WERI-Rb-1 (cell line): ENCODE data around the gene RGS3.

Experiments used
- DNase-seq: peaks from one replicate; pipeline ENCODE4 v3.0.0-alpha.2; 2020
- H3K27ac ChIP-seq: fragments of 250-450 bp; sonication (Bioruptor Pico); 2 replicates; pipeline ENCODE4 v1.5.1; 2020; ENCODE audit warnings: mild to moderate bottlenecking, moderate library complexity
- H3K27me3 ChIP-seq: fragments of 250-450 bp; sonication (Bioruptor Pico); 2 replicates; pipeline ENCODE4 v1.5.1; 2021; ENCODE audit warnings: mild to moderate bottlenecking, low read depth, moderate library complexity; ENCODE audit not compliant: insufficient read depth, severe bottlenecking
- H3K36me3 ChIP-seq: fragments of 250-450 bp; sonication (Bioruptor Pico); 2 replicates; pipeline ENCODE4 v1.5.1; 2020; ENCODE audit warnings: mild to moderate bottlenecking, moderate library complexity
- H3K4me3 ChIP-seq: 2 replicates; pipeline ENCODE4 v1.5.1; 2011; ENCODE audit warnings: low read depth, mild to moderate bottlenecking, control low read depth, low read length
- H3K9me3 ChIP-seq: fragments of 250-450 bp; sonication (Bioruptor Pico); 2 replicates; pipeline ENCODE4 v1.5.1; 2021; ENCODE audit warnings: mild to moderate bottlenecking, moderate library complexity; ENCODE audit not compliant: severe bottlenecking
- CTCF ChIP-seq: IDR thresholded peaks from 2 replicates; pipeline ENCODE4 v1.5.1; 2011; ENCODE audit warnings: low read depth, mild to moderate bottlenecking, control low read depth, inconsistent platforms, low read length

The RGS3 gene

GRCh38 chr9:113577525-113578261, 114.2 kb downstream of the RGS3 start:
- H3K9me3 ChIP-seq = no peaks in the 10 kb centered on the region
- H3K4me3 ChIP-seq = no peak overlapping the region
- TF ChIP-seq CTCF = no peak
- H3K27ac ChIP-seq = no peak overlapping the region
- no peak for DNase-seq
- H3K27me3 ChIP-seq = no peaks in the 10 kb centered on the region
- no peaks in the 10 kb centered on the region for H3K36me3 ChIP-seq

GRCh38 chr9:113578279-113578865, 114.8 kb downstream of the RGS3 start:
- 0 out of 2 replicates have a peak, but pooled peaks have one; percentile 25 for TF ChIP-seq CTCF
- H3K9me3 ChIP-seq = no peaks in the 10 kb centered on the region
- no peaks in the 10 kb centered on the region for H3K27me3 ChIP-seq
- H3K27ac ChIP-seq = no peak overlapping the region
- H3K4me3 ChIP-seq = no peak overlapping the region
- no peaks in the 10 kb centered on the region for H3K36me3 ChIP-seq
- no peak for DNase-seq

DNA sequence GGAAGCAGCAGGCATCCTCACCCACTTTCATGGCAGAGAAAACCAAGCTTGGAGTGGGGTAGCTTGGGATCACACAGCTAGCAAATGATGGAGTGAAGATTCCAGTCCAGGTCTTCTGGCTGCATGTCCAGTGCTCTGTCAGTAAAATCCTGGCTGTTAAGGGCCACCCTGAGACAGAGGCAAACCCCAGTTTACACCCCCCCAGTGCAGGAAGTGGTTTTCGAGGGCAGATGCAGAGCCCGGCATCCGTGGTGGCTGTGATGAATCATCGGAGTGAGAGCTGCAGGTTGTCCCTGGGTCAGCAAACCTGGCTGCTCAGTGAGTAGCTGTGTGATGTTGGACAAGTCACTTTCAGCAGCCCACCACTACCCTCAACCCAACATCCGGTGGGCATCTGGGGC, 115.4 kb downstream of the RGS3 start:
- H3K27me3 ChIP-seq = no peaks in the 10 kb centered on the region
- no peak overlapping the region for H3K27ac ChIP-seq
- no peak for DNase-seq
- no peak overlapping the region for H3K4me3 ChIP-seq
- TF ChIP-seq CTCF = no peak
- no peaks in the 10 kb centered on the region for H3K9me3 ChIP-seq
- no peaks in the 10 kb centered on the region for H3K36me3 ChIP-seq

DNA sequence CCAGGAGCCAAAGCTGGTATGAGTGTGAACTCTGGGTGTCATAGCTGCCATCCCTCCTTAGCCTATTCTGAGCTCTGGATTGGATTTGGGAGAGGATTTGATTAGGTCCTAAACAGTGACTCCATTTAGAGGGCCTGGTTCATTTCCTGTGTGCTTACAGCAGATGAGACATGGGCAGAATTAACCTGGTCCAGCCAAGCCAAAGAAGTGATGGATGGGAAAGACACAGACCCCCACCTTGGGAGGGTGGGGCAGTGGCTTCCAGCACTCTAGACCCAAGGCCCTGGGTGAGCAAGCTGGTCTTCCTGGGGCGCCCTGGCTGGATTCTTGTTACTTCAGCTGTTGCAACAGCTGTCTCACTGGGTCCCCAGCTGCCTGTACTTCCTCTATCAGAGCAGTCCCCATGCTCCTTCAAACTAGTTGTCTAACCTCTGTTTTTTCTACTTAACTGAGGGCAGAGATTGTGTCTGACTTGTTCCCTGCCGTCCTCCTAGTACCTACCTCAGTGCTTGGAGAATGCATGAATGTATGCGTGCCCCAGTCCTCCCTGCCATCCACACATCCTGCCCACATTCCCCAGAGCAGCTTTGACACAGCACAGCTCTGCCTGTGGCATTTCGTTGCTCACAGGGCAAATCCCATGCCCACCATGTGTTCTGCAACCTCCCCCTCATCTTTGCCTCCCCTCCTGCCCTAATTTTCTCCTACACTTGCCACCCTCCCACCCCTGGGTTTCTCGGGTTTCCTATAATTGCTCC, 115.9 kb downstream of the RGS3 start:
- Histone ChIP-seq H3K36me3 (peaks cover 3% of the 10 kb centered on the region), H3K27ac (no peak overlapping the region), H3K4me3 (no peak overlapping the region), H3K9me3 (no peaks in the 10 kb centered on the region), H3K27me3 (no peaks in the 10 kb centered on the region)
- DNase-seq = no peak
- no peak for TF ChIP-seq CTCF

DNA sequence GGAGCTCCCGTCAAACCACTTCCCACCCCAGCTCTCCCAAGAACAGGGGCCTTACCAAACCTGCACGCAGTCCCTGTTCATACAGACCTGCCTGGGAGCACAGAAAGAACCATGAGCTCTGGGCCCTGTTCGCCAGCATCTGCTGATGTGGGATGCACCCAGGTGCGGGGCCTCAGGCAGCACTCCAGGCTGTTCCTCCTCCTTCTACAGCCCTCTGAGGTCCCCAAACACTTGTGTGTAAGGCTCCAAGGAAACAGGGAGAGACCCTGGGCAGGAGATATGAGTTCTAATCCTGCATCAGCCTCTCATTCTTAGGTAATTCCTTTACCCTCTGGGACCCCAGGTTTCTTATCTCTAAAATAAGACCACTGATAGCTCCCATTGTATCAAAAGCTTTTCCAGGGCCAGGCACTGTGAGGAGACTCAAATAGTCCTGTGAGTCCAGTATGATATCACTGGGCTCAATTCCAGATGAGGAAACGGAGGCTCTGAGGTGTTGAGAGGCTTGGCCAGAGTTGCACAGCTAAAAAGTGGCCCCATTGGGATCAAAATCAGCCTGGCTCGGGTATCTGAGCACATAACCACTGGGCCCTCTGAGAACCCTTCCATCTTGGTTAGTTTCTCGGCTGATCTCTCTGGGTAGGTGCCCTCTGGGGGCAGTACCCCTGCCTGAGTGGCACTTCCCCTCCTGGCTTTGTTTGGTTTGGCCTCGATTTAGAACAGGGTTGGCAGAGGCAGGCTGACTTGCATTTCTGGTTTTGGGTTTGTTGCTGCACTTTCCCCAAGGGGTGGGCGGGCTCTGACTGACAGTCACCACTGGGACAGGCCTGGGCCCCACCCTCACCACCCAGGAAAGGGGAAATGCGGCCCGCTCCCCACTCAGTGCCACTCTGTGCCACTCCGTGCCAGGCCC, 116.8 kb downstream of the RGS3 start:
- no peak overlapping the region for H3K4me3 ChIP-seq
- no peak for TF ChIP-seq CTCF

More for the DNA sequence above, 116.8 kb downstream of the RGS3 start:
- no peak for DNase-seq
- H3K36me3 ChIP-seq = peaks cover 5% of the 10 kb centered on the region
- no peaks in the 10 kb centered on the region for H3K9me3 ChIP-seq
- no peaks in the 10 kb centered on the region for H3K27me3 ChIP-seq
- no peak overlapping the region for H3K27ac ChIP-seq
